Keratinocyte (primary cell): ENCODE data around the gene CHN2. TPM values are rescaled to one million over a fixed set of nuclear protein-coding genes. Genes with fewer than 3 reads are reported as not detected.
A peak's percentile ranks its signal among the peaks of the same experiment; 100 is the strongest.

ENCODE experiments used
- DNase-seq: peaks from one replicate; pipeline ENCODE4 v3.0.0-alpha.2; 2011; ENCODE audit warnings: low read depth, missing footprints, low spot score
- FAIRE-seq: peaks from 2 replicates; lab custom pipeline; 2011; peaks lifted over from hg19 to GRCh38; lab: Jason Lieb, UNC
- H2AFZ ChIP-seq: 2 replicates; pipeline ENCODE4 v1.6.0; 2012; ENCODE audit warnings: low read length, control low read depth, inconsistent platforms; ENCODE audit not compliant: control insufficient read depth
- H3K27ac ChIP-seq: 2 replicates; pipeline ENCODE4 v1.5.1; 2011; ENCODE audit warnings: low read length; ENCODE audit not compliant: control insufficient read depth, insufficient read depth
- H3K27me3 ChIP-seq: 3 replicates; pipeline ENCODE4 v1.6.0; 2011; ENCODE audit warnings: low read length; ENCODE audit not compliant: control insufficient read depth, insufficient read depth; ENCODE audit errors: extremely low read depth
- H3K36me3 ChIP-seq, 2 experiments: 2 replicates in 1 of 2; 3 replicates in 1 of 2; pipeline ENCODE4 v1.5.1; 2011; ENCODE audit warnings: low read length in 2 of 2, mild to moderate bottlenecking in 1 of 2; ENCODE audit not compliant: control insufficient read depth in 2 of 2, insufficient read depth in 2 of 2; ENCODE audit errors: extremely low read depth in 1 of 2
- H3K4me1 ChIP-seq: 3 replicates; pipeline ENCODE4 v1.5.1; 2011; ENCODE audit warnings: low read length; ENCODE audit not compliant: control insufficient read depth, insufficient read depth; ENCODE audit errors: extremely low read depth
- H3K4me2 ChIP-seq: 3 replicates; pipeline ENCODE4 v1.6.0; 2011; ENCODE audit warnings: low read depth, low read length; ENCODE audit not compliant: control insufficient read depth, insufficient read depth; ENCODE audit errors: extremely low read depth
- H3K4me3 ChIP-seq, 3 experiments: fragments of 200-600 bp in 1 of 3; sonication (generic) in 1 of 3; 2 replicates in 2 of 3; 3 replicates in 1 of 3; pipeline ENCODE4 v1.5.1; 2011 to 2016; ENCODE audit warnings: low read length in 3 of 3, mild to moderate bottlenecking in 3 of 3, control low read depth in 2 of 3, inconsistent platforms in 1 of 3, low read depth in 1 of 3, mixed read lengths in 1 of 3, mixed run types in 1 of 3, moderate library complexity in 1 of 3; ENCODE audit not compliant: control insufficient read depth in 2 of 3, insufficient read depth in 2 of 3; ENCODE audit errors: extremely low read depth in 1 of 3
- H3K79me2 ChIP-seq: 2 replicates; pipeline ENCODE4 v1.6.0; 2012; ENCODE audit warnings: low read length; ENCODE audit not compliant: control insufficient read depth, insufficient read depth
- H3K9ac ChIP-seq: 3 replicates; pipeline ENCODE4 v1.6.0; 2011; ENCODE audit warnings: low read length; ENCODE audit not compliant: control insufficient read depth, insufficient read depth; ENCODE audit errors: extremely low read depth
- H3K9me1 ChIP-seq: 3 replicates; pipeline ENCODE4 v1.6.0; 2011; ENCODE audit warnings: low read length; ENCODE audit not compliant: control insufficient read depth, insufficient read depth; ENCODE audit errors: extremely low read depth
- H3K9me3 ChIP-seq: 2 replicates; pipeline ENCODE4 v1.5.1; 2012; ENCODE audit warnings: low read depth, low read length; ENCODE audit not compliant: control insufficient read depth
- H4K20me1 ChIP-seq: 3 replicates; pipeline ENCODE4 v1.6.0; 2011; ENCODE audit warnings: low read length; ENCODE audit not compliant: control insufficient read depth, insufficient read depth; ENCODE audit errors: extremely low read depth
- CTCF ChIP-seq, 3 experiments: IDR thresholded peaks in 1 of 3; conservative IDR thresholded peaks in 1 of 3; optimal IDR thresholded peaks in 1 of 3; 2 replicates in 2 of 3; 3 replicates in 1 of 3; pipeline versions ENCODE3 to v1.5.1; 2011; ENCODE audit warnings: low read length in 3 of 3, mild to moderate bottlenecking in 3 of 3, moderate library complexity in 2 of 3, control low read depth in 1 of 3, inconsistent platforms in 1 of 3; ENCODE audit not compliant: insufficient read depth in 2 of 3; ENCODE audit errors: extremely low read depth in 1 of 3
- EZH2 ChIP-seq: IDR thresholded peaks from one replicate; pipeline ENCODE4 v1.6.1; 2012; ENCODE audit warnings: inconsistent platforms, mild to moderate bottlenecking, low read length, moderate library complexity
- dilution Hi-C: fragments of 300-500 bp; cut with MboI; formaldehyde crosslinking; loops from one replicate; pipeline ENCODE4 v1.7.0; 2020; ENCODE audit warnings: low sequenced_read_pairs; ENCODE audit not compliant: extremely low pct_ligation_motif_present
- polyA plus RNA-seq, 5 experiments: library from polyadenylated mRNA; depleted of rRNA in 3 of 5; stranded (reverse) in 3 of 5; stranded (forward) in 1 of 5; unstranded in 1 of 5; fragments of >200 nt; gene quantifications; 1 replicate in 1 of 5; 2 replicates in 3 of 5; 3 replicates in 1 of 5; pipeline versions ENCODE4 v1.2.1 to v1.2.3, GENCODE V29; 2011 to 2012; ENCODE audit warnings: missing spikeins in 2 of 5, low read depth in 1 of 5, low replicate concordance in 1 of 5

The CHN2 gene
- polyA plus RNA-seq, 1 donor (not counting 4 experiments of a cell fraction or from before 2014, with no cell fraction given) = 1.8 TPM

- H3K9me1 ChIP-seq = no peaks in the 10 kb centered on the region
- H3K9ac ChIP-seq = no peak overlapping the region
- H3K9me3 ChIP-seq = no peaks in the 10 kb centered on the region
- DNase-seq (no peak), FAIRE-seq (no peak)
- peaks cover 14% of the 10 kb centered on the region for H3K4me1 ChIP-seq
- dilution Hi-C loops = no loop called here
- no peak overlapping the region for H2AFZ ChIP-seq
- H3K4me3 ChIP-seq = no peak overlapping the region
- H3K4me2 ChIP-seq = no peak overlapping the region
- H3K36me3 ChIP-seq = no peaks in the 10 kb centered on the region
- H3K27ac ChIP-seq = no peak overlapping the region
- TF ChIP-seq CTCF (optimal IDR thresholded peaks at IDR 0.05 in 1 of 3, IDR thresholded peaks at IDR 0.05 in 1 of 3, conservative IDR thresholded peaks at IDR 0.05 in 1 of 3; ENCODE audit: extremely low read depth in 1 of 3, insufficient read depth in 2 of 3, low read length in 3 of 3) (no peak), EZH2 (no peak)
- no peaks in the 10 kb centered on the region for H3K79me2 ChIP-seq
- H3K27me3 ChIP-seq = no peaks in the 10 kb centered on the region
- no peaks in the 10 kb centered on the region for H4K20me1 ChIP-seq
Measured at GRCh38 chr7:29253225-29253624, 58.6 kb downstream of the CHN2 start.

- FAIRE-seq (peak; percentile 36), DNase-seq (no peak)
- Histone ChIP-seq H3K9me1 (no peaks in the 10 kb centered on the region), H3K4me2 (no peak overlapping the region), H2AFZ (no peak overlapping the region), H3K27ac (no peak overlapping the region), H3K36me3 (no peaks in the 10 kb centered on the region), H3K4me3 (no peak overlapping the region), H3K9ac (no peak overlapping the region), H3K27me3 (no peaks in the 10 kb centered on the region), H4K20me1 (no peaks in the 10 kb centered on the region), H3K79me2 (no peaks in the 10 kb centered on the region), H3K4me1 (peaks cover 14% of the 10 kb centered on the region), H3K9me3 (no peaks in the 10 kb centered on the region)
- dilution Hi-C loops = no loop called here
- TF ChIP-seq EZH2 = no peak
- no peak for TF ChIP-seq CTCF (optimal IDR thresholded peaks at IDR 0.05 in 1 of 3, IDR thresholded peaks at IDR 0.05 in 1 of 3, conservative IDR thresholded peaks at IDR 0.05 in 1 of 3; ENCODE audit: extremely low read depth in 1 of 3, insufficient read depth in 2 of 3, low read length in 3 of 3)
Measured at GRCh38 chr7:29254591-29254990, 60.0 kb downstream of the CHN2 start.
